DMS79 (cell line): Measurements from ENCODE around the gene HDAC4.

Experiments used
- DNase-seq: peaks from one replicate; lab custom pipeline; 2025; lab: John Stamatoyannopoulos, UW

HDAC4 gene

DNA sequence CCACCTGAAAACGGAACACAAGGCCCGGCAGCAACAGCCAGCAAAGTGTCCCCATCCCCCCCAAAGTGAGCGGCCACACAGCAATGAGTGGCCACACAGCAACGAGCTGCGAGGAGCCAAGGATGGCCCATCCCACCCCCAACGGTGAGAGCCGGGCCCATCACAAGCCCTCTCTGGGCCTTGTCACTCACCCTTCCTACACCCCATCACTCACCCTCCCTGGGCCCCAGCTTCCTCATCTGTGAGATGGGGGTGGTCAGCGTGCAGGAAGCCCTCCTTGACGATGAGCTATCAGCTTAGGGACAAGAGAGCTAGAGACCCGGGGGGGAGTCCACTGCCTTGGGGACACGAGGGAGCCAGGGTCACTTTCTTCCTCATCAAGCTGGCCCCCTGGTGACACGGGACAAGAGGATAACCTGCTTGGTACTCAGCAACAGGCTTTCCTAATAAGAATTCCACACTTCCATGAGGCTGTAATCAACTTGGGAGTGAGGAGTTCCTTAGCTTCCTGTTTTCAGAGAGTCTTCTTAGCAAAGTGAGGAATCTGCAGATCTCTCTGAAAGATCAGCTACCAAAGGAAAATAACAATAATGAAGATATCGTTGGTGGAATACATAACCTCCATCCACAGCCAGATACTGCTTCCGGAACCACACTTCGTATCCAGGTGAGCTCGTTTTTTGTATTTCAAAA, 92.8 kb downstream of the HDAC4 start:
- no peak for DNase-seq

DNA sequence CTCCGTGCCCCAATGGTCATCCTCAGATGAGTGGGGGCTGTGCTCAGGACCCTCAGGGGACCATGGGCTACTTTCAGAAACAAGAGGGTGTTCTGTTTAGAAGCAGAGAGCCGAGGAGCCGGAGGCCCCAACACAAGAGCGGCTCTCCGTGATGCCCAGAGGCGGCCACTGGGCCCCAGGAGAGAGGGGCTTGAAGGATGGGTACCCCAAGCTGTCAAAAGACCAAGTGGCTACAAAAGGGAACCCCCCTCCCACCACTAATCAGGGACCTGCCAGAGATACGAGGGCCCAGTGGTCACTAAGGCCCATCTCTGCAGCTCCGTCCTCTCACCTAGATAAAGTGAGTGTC, 93.6 kb downstream of the HDAC4 start:
- no peak for DNase-seq

DNA sequence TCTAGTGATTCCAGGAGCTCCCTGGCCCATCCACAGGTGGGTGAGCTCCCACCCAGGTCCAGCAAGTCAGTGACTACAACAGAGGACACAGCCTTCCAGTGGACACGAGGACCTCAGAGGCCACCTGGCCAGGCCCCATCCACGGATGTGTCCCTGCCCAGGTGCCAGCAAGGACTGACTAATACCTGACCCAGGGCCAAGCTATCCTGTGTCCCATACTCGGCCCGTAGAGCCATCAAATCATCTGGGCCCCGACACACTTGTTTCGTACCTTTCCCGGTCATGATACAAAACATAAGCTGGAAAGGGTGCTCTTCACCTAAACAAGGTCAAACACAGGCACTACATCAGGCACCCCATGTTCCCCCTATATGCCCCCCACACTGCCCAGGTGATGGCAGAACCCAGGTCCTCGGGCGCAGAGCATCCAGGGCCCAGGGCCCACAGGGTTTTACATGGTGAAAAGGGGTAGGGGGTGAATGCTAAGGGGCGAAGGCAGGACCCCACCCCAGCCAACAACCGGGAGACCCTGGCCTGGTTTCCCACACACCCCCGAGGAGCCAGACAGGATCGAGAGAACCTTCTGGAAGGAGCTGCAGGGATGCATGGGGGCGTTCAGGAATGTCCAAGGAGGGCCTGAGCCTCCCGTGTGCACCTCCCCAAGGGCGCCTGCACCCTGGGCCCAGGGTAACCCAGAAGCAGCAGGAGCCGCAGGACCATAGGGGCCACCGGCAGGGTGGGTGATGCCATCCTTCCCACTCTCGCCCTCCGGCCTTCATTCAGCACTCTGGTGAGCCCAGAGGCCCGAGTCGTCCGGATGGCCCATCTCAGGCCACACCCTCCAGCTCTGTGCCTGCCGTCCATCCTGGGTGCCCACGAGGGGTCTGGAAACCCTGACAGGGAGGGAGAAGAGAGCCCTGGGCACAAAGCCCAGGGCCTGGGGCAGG, 94.3 kb downstream of the HDAC4 start:
- no peak for DNase-seq

DNA sequence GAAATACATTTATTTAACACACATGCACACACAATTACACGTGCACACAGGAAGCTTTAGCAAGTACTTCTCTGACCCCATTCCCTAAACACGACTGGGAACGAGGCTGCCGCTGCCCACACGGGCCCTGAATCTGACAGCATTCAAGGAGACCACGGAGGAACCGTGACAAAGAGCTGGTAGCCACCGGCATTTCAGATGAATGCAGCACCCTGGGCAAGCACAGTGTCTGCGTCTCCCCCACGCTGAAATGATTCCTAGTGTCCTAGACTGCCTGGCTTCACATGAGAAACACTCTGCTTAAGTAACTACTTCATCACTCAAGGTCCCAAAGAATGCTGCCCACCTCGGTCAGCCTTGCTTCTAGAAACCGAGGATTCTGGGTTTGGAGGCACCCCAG, 95.0 kb downstream of the HDAC4 start:
- DNase-seq = no peak

DNA sequence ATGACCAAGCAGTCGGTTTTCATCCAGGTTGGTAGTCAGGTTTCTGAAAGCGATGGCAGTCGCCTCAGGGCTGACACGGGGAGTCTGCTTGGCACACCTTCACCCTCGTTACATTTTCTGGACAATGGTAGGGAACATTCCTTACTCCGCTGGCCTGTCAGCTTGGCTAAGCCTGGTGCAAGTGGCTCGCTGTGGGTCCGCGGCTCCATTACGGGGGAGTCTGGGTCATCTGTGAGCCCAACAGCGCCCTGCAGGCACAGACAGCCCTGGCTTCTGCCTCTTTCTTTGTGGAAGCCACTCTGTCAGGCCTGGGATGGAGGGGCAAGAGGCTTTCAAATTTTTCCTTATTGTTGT, 95.6 kb downstream of the HDAC4 start:
- DNase-seq = no peak

DNA sequence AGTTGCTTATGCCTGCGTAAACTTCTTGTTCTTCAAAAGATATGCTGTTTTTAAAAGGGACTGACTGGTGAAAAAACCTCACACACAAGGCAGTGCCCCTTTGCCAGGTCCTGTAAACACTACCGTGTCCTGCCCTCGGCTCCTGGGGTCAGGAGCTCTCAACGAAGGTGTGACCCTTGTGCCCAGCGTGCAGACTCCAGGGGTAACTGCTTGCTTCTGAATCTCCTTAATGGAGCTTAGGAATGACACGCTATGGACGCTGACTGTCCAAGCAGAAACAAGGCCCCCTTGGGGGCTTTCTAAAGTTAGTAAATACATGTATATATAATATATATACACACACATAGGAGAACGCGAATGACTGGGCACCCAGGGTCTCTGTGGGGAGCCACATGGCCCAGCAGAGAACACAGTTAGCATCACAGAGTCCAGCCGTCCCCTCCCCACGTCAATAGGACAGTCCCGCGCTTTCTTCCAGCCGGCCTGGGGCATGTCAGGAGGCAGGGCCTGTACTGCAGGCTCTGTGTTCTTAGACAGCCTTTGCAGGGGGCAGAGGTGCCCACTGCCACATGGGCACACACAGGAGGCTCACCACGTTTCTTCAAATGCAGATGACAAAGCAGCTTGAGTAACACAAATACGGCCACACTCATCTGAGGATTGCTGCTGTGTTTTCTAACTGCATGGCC, 96.1 kb downstream of the HDAC4 start:
- DNase-seq = no peak

DNA sequence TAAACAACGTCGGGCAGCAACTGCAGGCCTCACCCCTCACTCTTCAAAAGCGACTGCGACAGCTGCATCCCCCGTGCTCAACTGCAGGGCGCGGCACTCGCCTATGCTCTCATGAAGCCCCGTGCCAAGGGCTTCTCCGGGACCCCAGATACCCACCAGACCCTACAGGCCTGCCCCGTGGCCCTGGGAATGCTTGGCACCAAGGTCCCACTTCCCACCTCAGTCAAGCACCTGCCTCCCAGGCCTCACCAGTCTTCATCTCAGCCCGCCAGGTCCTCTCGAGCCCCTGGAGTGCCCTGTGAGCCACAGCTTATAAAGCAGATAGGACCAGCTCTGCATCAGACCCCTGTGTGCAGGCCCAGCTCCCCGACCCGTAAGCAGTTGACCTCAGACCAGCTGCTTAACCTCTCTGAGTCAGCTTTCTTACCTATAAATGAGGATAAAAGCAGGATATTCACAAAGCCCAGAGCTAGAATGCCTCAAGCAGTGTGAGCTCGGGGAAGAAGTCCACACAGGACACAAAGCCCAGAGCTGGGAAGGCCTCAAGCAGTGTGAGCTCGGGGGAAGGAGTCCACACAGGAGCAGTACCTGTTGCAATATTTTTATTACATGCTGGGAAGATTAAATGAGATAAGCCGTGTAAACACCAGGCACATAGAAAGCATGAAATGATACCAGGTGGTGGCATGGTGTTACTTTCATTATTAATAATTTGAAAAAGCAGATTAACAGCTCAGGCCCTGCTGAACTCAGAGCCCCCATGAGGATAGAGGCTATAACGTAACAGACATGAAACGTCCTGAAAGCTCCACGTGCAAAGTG, 96.9 kb downstream of the HDAC4 start:
- DNase-seq = no peak

DNA sequence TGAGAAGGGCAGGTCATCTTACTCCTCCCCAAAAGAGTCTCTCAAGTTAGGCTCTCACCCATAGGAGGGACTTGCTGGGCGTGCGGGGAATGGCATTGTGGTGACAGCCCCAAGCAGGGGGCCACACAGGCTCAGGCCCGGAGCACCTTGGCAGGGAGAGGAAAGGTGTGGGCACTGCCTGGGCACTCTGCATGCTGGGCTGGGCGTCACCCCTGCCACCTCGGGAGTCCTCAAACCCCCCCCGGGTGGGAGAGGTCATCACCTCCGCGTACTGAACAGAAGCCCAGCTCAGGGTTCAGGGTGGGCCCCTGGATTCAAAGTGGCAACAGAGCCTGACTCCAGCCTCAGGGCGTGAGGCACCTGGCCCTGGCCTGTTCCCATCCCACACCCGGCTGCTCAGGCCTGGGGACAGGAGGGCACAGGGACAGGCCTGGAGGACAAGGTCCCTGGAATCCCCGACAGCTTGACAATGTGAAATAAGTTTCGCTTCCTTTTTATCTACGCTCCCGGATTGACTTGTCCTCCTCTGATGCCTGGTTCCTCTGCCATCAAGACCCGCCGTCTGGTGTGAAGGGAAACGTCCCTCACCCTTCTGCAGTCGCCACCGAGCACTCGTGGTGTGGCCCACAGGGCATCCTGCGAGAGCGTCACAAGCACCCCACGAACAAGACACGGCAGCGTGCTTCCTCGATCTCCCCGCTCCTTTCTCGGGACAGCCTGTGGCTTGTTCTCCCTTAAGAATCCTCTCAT, 97.8 kb downstream of the HDAC4 start:
- DNase-seq = no peak

DNA sequence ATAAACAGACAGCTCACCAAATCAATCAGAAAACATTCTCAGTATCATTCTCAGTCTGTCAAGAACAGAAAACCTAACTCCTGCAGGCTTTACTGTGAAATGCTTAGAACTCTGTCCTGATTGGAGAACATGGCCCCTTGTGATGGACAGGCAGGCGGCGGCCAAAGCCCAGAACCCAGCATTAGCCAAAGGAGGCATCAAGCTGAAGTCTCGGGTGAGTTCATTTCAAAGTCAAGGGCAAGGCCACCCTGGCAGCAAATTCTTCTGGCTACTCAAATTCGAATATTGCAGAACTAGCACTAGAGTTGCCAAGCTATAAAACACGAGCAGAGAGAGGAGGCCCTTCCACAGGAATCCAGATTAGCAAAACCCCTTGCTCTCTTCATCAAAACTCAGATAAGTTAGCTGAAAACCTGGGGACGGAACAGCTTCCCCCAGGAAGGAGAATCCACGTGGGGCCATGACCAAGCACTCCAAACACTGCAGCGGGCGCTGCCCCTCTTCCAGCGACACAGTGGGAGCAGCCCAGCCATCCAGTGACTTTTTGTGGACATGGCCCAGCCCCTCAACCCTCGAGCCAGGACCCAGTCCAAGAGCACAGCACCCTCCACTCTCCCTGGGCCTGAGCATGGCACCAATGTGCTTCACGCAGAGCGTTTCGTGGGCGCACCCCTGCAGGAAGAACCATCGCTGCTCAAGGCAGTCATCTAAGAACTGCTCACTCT, 98.6 kb downstream of the HDAC4 start:
- no peak for DNase-seq

DNA sequence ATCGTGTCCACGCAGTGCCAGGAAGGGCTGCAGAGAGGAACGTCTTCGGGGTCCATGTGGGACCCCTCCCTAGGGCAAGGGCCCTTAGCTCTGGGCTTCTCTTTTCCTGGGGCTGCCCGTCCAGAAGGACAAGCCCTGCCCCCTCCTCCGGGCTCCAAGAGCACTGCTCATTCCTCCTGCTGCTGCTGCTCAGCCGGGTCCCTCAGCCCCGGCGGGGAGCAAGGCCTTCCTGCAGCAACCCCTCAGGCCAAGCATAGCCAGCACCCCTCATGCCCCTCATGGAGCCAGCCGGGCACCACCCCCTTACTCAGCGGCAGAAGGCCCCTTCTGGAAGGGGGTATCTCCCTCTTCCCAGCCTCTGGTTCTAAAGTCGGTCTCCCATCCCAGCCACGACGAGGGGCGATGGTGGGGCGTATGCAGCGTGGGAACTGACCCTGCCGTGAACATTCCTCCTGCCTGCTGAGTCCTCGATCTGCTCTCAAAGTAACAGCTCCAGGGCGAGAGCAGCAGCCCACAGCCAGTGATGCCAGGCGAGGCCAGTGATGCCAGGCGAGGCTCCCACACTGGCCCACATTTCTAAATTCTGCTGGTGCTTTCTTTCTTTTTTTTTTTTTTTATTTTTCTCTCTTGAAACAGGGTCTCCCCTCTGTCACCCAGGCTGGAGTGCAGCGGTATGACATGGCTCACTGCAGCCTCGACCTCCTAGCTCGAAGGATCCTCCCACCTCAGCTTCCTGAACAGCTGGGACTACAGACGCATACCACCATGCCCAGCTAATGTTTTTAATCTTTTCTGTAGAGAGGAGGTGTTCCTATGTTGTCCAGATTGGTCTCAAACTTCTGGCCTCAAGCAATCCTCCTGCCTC, 99.7 kb downstream of the HDAC4 start:
- no peak for DNase-seq

DNA sequence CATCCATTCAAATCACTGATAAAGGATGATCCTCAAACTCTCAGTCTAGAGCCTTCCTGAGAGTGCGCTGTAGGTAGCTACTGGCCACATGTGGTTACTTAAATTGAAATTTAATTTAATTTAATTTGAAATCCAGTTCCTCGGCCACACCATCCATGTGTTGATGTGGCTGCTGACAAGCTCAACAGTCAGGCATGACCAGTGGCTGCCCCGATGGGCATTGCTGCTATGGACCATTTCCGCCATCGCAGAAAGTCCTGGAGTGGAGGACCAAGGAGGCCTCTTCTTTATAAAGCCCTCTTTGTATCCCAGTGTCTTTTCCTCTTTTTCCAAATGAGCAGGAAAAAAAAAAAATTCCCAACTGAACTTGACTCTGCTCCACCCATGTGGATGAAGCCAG, 100.6 kb downstream of the HDAC4 start:
- DNase-seq = no peak

DNA sequence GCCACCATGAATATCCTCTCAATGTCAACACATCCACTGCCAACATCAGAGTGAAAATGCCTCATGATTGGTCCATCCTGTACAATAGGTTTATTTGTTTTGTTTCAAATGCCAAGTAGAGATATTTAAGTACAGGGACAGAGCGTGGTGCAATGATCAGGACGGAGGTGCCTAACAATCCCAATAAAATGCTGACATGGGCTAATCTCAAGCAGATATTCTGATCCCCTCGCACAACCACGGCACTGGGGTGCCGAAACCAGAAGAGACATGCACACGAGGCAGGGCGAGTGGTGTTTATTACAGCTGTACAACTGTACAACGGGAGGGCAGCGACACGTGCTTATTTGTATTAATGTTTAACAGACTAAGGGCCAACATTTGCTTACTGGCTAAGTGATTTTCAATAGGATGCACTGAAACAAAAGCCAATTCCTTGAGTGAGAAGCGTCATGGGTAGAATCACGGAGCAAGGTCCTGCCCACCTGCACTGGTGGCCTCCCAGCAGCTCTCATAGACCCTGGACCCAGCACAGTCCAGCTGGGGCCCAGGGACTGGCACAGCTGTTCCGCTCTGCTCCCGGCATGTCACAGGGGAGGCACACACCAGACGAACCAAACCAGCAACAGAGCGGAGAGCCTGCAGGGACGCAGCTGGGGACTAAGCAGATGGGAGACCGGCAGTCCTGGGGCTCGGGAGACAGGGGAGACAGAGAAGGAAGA, 101.4 kb downstream of the HDAC4 start:
- DNase-seq = no peak

DNA sequence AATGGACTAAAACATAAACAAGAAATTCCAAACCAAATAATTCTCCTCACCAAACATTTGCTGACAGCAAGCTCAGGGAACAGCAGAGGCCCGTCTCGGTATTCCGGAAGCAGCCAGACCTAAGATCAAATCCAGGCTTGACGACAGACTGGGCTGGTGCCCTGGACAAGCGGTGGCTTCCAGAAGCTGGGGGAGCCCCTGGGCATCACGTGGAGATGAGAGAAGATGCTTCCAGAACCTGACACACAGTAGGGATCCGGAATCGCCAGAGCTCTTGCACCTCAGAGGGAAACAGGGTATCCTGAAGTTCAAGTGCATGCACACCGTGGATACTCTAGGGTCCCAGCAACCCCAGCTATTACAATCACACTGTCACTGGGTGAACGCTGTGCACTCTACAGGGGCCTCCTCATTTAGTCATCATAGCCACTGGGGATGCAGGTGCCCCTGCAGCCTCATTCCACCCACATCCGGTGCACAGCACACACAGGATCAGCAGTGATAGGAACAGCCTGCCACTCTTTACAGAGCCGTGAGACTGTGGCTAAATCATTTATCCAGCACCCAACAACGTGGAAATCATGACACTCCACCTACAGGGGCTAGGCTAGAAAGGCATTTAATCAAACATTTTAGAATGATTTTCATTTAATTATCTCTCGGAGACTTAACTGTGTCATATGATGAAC, 102.6 kb downstream of the HDAC4 start:
- no peak for DNase-seq

DNA sequence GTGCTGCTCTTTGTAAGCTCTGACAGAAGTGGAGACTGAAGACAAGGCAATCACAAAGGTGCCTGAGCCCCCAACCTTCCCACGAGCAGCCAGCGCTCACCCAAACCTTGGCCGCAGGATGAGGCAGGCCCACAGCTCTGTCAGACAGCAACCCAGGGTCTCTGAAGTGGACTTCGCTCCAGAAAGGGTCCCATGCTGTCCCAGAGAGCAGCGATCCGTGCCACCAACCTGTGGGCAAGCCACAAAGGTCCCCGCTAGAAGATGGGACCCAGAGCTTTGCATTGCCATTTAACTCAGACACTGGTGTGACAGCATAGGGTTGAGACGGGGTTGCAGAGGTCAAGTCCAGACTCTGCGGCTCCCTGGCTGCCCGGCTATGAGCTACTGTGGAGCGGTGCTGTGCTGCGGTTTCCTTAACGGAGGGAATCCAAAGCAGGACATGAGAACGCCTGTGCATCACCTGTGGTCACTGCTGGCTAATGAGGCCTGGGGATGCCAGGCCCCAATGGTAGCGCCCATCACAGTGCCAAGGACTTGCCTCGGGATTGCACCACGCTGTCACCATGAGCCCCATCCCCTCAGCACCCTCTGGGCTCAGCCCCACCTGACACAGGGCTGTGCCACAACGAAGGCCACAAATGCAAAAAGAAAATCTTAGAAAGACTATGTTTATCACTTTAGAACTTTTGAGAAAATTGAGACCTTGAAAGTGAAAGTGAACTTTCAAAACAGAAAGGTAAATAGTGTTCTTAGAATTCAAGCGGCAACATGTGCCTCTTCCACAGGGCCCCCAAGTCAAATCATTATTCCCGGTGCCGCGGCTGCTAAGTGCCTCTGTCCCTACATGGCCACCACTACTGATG, 103.4 kb downstream of the HDAC4 start:
- no peak for DNase-seq

DNA sequence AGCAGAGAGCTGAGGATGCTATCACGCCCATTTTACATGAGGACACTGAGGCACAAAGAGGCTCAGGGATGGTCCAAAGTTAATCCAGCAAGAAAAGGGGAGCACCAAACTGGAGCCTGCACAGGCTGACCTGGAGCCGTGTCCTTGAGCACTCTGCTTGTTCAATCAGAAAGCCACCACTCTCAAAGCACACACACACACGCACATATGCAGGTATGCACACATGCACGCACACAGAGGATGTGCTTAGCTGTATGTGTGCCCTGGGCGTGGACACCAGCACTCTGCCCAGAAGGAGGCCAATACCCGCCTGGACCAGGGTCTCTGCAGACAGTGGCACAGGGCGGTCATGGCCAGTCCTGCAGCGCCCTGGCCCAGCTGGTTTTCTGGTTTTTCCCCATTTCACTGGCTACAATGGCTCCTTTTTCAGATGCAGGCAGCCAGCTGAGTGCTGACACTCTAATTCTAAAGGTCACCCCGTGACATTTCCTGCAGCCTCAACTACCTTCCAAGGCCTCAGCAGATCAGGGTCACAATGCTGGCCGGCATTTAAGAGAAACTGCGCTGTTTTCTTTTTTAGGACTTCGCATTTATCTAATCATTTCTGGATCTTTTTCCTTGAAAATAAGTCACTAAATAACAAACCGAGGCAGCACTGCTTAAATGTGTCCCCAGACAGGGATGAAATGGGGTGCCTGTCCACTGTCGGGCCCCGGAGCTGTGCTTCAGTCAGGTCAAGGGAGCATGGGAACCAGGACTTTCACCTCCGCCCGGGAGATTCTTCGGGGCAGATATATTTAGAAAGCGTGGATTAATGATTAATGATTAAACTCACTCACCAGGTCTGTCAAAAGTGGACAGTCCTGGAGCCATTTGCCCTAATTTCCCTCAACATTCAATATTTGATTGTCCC, 104.5 kb downstream of the HDAC4 start:
- no peak for DNase-seq

DNA sequence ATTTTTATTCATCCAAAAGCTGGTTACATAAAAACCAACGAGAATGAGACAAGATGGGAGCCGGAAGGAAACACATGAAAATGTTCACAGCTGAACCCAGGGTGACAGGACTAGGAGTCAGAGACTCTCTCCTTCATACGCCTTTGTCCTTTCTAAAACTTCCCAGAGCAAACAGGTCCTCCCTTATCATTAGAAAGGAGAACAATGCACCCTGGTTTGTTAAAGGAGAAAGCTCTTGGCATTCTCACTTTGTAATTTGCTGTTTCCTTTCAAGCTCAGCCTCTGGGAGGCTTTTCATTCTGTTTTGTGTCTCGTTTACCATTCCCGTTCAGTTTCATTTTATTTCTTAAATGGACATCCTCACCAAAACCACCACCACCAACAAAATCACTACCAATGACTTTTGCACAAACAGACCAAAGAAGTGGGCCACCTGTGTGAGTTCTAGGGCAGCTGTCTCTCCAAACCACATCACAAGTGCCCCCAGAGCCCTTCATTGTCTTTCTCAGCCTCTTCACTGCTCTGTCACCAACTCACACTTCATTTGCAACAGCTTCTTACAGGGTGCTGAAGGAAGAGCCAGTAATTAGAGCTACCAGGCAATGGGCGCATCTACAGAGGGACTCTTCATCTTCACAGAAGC, 105.3 kb downstream of the HDAC4 start:
- no peak for DNase-seq
